SK-MEL-5 (cell line): ENCODE results near the gene PTGIR. TPM values are rescaled to one million over a fixed set of nuclear protein-coding genes. Genes with fewer than 3 reads are reported as not detected.
"Not testable (repeated sequence)": the region's sequence is repeated elsewhere in the genome, so short reads cannot be mapped to it uniquely, and the experiment has no call there.

Experiments used
- DNase-seq: peaks from one replicate; pipeline ENCODE4 v3.0.0-alpha.2; 2016; ENCODE audit warnings: low read depth, low spot score
- in situ Hi-C: cut with HindIII; loops from 2 replicates; pipeline ENCODE4 v1.10.0; 2016; ENCODE audit warnings: low sequenced_read_pairs, high pct_unique_total_duplicates, low pct_unique_long_range_greater_than_20kb
- total RNA-seq: library from RNA; depleted of rRNA; stranded (reverse); fragments of >200 nt; shearing (Covaris generic); gene quantifications from 2 replicates; pipeline ENCODE4 v1.2.3, GENCODE V29; 2014

PTGIR gene
- total RNA-seq, 1 experiment from 2014 or later = not detected

DNA sequence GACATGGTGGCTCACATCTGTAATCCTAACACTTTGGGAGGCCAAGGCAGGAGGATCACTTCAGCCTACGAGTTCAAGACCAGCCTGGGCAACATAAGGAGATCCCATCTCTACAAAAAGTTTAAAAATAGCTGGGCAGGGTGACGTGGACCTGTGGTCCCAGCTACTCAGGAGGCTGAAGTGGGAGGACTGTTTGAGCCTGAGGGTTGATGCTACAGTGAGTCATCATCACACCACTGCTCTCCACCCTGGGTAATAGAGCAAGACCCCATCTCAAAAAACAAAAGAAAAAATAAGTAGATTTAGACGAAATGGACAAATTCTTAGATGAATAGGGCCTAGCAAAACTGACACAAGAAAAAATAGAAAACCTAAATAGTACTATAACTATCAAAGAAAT lies 21.5 kb upstream of the PTGIR start:
- DNase-seq = no peak
- in situ Hi-C loops = no loop called here

- DNase-seq = no peak
- in situ Hi-C loops = no loop called here
These were observed 19.8 kb upstream of the PTGIR start for GRCh38 chr19:46644720-46645119.

GRCh38 chr19:46640656-46641055 lies 15.8 kb upstream of the PTGIR start:
- DNase-seq = no peak
- in situ Hi-C loops = no loop called here

DNA sequence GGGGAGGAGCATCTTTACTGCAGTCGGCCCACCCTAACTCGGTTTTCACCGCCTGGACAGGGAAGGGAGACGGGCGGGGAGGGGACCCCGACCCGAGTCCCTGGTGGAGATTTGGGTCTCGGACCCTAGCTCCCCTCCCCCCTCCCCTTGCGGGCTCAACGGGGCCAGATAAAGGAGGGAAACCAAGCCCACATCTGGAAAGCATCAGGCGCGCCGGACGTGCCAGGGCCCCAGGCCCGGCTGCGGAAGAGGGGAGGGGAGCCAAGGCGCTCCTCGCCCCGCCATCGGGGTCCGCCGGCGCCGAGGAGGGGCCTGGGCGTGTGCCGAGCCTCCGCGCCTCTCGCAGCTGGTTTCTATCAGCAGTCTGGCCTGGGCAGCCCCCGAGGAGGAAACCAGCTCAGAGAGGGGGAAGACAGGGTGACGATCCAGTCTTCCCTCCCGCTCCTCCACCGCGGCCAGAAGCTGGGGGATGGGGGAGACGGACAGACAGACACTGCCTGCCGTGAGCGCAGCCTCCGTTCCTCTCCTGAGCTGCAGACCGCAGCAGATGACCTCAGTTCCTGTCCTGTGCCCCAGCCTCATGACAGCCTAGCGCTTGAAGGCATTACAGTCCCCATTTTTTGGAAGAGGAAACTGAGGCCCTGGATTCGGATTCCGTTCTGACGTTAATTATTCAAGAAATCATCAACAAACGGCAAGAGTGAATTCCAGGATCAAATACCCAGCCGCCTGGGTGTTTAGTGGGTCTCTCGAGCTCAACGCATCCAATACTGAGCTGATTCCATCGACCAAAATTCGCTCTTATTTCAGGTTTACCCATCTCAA lies 14.7 kb upstream of the PTGIR start:
- DNase-seq = peak; percentile 46
- in situ Hi-C loops = no loop called here

GRCh38 chr19:46637224-46637623 lies 12.3 kb upstream of the PTGIR start:
- in situ Hi-C loops = no loop called here
- DNase-seq = no peak

- no peak for DNase-seq
- in situ Hi-C loops = no loop called here
These were observed 11.3 kb upstream of the PTGIR start, which contains the start of gene GNG8 for GRCh38 chr19:46635920-46636761. Gene GNG8 (minus strand): TSS chr19:46636202. CDS start chr19:46634682, 1,520 bp downstream.

DNA sequence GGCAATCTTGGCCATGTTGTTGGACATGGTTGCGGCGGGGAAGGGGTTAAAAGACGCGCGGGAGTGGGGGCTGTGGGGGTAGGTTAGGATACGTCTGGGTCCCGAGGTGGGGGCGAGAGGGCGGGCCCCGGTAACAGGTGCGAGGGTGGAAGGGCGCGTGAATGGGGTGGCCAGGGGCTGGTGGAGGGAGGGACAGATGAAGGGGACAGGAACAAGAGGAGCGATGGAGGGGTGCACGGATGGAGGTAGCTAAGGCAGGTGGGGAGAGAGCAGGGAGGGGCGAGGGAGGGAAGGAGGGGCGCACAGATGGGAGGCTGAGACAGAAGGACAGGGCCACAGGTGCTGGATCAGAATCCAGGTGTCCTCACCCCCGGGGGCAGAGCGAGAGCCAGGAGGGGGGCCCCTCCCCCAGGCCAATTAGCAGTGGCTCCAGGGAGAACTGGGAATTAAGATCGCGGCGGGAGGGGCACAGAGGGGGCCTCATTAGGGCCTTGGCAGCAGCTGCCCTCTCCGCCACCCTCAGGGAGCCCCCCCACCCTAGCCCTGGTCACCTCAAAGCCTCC lies 9.8 kb upstream of the PTGIR start:
- no peak for DNase-seq
- in situ Hi-C loops = no loop called here

DNA sequence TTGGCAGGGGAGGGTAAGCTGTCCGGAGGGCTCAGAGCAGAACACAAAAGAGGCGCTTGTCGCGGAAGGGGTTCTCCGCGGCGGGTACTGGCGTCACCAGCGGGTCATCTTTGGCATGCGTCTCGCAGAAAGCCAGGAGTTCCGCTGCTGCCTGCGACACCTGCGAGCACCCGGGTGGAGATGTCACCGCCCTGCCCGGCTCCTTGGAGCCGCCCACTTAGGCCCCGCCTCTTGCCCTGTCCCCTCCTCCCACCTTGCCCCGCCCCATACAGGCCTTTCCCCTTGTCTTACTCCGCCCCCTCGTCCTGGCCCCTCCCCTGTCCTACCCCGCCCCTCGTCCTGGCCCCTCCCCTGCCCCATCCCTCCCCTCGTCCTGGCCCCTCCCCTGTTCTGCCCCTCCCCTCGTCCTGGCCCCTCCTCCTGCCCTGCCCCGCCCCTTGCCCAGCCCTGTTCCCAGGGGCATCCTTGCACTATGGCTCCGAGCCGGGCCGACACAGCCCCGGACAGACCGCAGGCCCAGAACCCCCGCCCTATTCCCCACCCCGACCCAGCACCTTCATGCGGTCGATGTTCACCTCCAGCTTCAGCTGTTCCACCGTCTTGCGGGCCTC lies 9.3 kb upstream of the PTGIR start:
- in situ Hi-C loops = no loop called here
- DNase-seq = peak; percentile 88

DNA sequence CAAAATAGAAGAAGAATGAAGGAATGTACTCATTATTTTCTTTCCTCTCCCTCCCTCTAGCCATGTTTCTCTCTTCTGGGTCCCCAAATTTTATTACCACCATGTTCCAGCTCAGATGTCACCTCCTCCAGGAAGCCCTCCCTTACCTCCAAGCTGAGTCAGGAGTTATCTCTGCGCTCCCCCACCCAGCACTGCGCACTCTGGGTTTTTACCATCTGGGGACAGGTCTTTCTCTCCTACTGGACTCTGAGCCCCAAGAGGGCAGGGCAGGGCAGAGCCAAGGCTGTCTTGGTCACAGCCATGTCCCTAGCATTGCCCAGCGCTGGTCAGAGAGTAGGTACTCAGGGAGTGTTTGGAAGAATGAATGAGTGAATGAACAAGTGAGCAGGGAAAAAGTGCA lies 8.2 kb upstream of the PTGIR start:
- DNase-seq = no peak
- in situ Hi-C loops = no loop called here

DNA sequence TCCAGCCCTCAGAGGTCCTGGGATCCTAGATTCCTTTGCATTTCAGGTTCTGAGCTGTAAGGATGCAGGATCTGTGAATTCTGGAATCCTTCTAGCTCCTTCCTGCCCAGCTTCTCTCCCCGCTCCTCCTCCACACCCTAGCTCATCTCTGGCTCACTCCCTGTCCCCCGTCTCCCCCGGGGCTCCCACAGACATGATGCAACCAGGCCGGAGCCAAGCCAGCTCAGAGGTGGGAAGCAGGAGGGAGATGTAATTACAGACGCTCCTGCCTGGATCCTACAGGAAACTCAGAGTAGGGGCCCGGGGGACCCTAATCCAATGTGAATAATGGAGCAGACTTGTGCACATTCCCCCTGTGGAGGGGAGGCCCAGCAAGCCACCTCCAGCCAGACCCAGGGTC lies 6.6 kb upstream of the PTGIR start:
- no peak for DNase-seq
- in situ Hi-C loops = no loop called here

GRCh38 chr19:46630586-46631205 lies 5.8 kb upstream of the PTGIR start:
- no peak for DNase-seq
- in situ Hi-C loops = no loop called here

DNA sequence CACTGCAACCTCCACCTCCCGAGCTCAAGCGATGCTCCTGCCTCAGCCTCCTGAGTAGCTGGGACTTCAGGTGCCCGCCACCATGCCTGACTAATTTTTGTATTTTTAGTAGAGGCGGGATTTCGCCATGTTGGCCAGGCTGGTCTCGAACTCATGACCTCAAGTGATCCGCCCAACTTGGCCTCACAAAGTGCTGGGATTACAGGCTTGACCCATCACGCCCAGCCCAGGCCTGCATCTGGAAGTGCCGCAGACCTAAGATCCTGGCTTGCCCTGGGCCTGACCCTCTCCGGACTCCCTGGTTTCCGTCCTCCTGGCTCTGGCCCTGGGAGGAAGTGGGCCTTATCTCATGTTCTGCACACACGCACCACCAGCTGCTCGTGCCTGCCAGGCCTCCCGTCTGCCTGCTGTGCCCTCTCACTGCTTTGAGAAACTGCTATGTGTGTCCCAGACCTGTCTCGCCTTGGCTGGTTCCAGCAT lies 4.7 kb upstream of the PTGIR start:
- in situ Hi-C loops = no loop called here
- DNase-seq = no peak

- DNase-seq, in situ Hi-C loops: not testable (repeated sequence)
These were observed 4.1 kb upstream of the PTGIR start for GRCh38 chr19:46628970-46629369.

DNA sequence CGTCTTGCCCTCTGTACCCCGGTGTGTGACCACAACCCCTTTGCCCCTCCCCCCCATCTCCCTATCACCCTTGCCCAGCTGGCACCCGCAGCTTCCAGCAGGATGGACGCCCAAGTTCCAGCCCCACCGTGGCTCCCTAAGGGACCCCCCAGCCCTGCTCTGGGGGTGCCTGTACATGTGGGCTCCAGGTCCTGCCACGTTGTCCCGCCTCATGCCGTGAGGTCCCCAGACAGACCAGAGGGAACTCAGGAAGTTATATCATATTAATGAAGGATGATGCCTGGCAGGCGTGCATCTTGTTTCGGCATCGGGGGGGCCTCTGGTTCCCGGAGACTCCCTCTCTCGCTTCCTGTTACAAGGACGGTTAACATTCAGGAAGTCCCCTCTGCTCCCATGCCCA lies 1.6 kb upstream of the PTGIR start:
- in situ Hi-C loops = no loop called here
- no peak for DNase-seq

DNA sequence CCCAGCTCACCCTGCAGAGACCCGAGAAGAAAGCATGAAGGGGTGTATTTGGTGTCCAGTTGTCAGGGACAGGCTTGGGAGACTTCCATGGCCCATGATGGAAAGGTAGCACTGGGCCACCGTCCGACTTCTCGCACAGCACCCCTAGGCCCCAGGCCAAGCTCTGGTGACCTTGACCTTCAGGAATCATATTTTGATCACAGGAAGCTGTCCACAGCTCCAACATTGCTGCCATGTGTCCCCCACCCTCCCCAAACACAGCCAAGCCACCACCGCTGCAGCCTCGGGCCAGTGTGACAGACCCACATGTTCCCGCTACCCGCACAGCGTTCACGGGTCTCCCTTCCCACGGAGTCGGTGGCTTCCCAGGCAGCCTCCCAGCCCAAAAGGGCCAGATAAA lies 842 bp upstream of the PTGIR start:
- DNase-seq = no peak
- in situ Hi-C loops = no loop called here

DNA sequence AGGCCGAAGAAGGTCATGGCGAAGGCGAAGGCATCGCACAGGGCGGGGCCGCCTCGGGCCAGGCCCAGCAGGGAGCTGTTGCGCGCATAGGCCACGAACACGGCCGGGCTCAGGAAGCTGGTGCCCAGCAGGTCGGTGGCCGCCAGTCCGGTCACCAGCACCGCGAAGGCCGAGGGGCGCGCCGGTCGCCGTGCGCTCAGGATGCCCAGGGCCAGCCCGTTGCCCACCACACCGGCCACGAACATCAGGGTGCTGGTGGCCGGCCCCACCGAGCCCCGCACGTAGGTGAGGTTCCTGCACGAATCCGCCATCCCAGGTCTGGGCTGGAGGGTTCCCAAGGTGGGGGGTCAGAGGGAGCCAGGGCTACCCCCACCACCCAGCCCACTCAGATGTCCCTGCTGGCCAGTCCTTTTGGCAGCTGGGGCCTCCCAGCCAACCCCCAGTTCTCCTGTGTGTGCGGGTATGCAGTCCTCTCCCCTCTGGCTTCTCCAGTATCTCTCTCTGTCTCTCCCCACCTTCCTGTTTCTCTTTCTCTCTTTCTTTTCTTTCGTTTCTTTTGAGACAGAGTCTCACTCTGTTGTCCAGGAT lies 880 bp downstream of the PTGIR start:
- DNase-seq = no peak
- in situ Hi-C loops = no loop called here

GRCh38 chr19:46622118-46622446 lies 2.8 kb downstream of the PTGIR start:
- DNase-seq = no peak
- in situ Hi-C loops = no loop called here
